ENCODE measurements around the gene SNRPA. TPM values are rescaled to one million over a fixed set of nuclear protein-coding genes. Genes with fewer than 3 reads are reported as not detected.

SNRPA gene
- total and polyA plus RNA-seq, 7 donors, result 19.2 to 76.1 (median 52.3) TPM

DNA sequence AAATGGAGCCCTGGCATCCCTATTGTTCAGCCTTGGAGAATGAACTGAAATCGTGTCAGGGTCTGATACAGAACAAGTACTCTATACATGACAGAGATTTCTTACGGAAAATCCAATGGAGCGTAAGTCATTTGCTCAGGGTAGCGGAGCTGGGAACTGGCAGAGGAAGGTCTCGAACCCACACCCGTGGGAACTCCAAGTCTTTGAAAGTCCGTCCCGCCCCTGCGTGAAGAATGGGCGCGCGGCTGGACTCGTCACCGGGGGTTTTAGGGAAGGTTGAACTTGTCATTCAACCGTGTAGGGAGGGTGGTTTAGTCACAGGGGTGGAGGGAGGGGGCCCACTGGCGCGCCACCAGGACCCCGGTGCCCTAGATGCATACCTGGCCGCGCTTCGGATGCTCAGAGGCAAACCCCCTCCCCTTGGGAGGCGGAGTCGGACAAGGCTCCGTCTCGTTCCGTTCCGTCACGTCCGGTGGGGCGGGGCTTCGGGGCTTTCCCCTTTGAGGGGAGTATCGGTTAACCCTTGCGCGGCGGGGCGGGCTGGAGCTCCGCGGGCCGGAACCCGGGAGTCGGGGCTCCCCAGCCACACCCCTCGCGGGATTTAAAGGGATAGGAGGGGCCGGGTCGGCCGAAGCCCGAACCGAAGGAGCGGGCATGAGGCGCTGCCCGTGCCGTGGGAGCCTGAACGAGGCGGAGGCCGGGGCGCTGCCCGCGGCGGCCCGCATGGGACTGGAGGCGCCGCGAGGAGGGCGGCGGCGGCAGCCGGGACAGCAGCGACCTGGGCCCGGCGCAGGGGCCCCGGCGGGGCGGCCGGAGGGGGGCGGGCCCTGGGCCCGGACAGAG is 34.3 kb upstream of the SNRPA start, which contains the start of the genes COQ8B and ITPKC:
COQ8B (minus strand) TSS at position 405 of the 843 bp plus-strand sequence. CDS start 2,254 bp downstream, outside the sequence.
ITPKC (plus strand) TSS at position 631 of the 843 bp plus-strand sequence; CDS start at position 655, 24 bp downstream.
- intact Hi-C loops (cut with DNase I), result loop anchor here (2.0 to 10.0 kb wide), 3 partner anchors 82 to 1312 kb away; partner anchors contain the start of genes EGLN2, SERTAD3 and ZFP36
- Histone ChIP-seq H3K36me3 (peaks cover 0 to 16% (median 0%) of the 10 kb centered on the region in 4 donors), H3K9me3 (no peaks in the 10 kb centered on the region), H3K4me1 (peaks cover 0 to 68% (median 55%) of the 10 kb centered on the region in 4 donors), H3K27ac (peak within 1 kb of the TSS; percentile 95 to 99 (median 98)), H3K27me3 (no peaks in the 10 kb centered on the region), H3K4me3 (peak within 1 kb of the TSS; percentile 74 to 92 (median 82))
- peak; percentile 100 for DNase-seq
- 1% methylated on average over 76 of the region's 76 CpGs for WGBS, 2 donors
- TF ChIP-seq, protein P1, sequence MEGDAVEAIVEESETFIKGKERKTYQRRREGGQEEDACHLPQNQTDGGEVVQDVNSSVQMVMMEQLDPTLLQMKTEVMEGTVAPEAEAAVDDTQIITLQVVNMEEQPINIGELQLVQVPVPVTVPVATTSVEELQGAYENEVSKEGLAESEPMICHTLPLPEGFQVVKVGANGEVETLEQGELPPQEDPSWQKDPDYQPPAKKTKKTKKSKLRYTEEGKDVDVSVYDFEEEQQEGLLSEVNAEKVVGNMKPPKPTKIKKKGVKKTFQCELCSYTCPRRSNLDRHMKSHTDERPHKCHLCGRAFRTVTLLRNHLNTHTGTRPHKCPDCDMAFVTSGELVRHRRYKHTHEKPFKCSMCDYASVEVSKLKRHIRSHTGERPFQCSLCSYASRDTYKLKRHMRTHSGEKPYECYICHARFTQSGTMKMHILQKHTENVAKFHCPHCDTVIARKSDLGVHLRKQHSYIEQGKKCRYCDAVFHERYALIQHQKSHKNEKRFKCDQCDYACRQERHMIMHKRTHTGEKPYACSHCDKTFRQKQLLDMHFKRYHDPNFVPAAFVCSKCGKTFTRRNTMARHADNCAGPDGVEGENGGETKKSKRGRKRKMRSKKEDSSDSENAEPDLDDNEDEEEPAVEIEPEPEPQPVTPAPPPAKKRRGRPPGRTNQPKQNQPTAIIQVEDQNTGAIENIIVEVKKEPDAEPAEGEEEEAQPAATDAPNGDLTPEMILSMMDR (IDR thresholded peaks at IDR 0.05), result peak in 1 of 4 experiments; percentile 32
- TF ChIP-seq EP300 (IDR thresholded peaks at IDR 0.05), result peak in 1 of 4 donors; percentile 74
- TF ChIP-seq POLR2A (IDR thresholded peaks at IDR 0.05), result peak; percentile 85 to 91
- TF ChIP-seq POLR2AphosphoS5 (IDR thresholded peaks at IDR 0.05), result peak; percentile 90 to 96 (median 92)

DNA sequence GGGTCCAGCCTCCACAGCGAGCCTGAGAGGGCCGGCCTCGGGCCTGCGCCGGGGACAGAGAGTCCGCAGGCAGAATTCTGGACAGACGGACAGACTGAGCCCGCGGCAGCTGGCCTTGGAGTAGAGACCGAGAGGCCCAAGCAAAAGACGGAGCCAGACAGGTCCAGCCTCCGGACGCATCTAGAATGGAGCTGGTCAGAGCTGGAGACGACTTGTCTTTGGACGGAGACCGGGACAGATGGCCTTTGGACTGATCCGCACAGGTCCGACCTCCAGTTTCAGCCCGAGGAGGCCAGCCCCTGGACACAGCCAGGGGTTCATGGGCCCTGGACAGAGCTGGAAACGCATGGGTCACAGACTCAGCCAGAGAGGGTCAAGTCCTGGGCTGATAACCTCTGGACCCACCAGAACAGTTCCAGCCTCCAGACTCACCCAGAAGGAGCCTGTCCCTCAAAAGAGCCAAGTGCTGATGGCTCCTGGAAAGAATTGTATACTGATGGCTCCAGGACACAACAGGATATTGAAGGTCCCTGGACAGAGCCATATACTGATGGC is 33.6 kb upstream of the SNRPA start:
- Histone ChIP-seq H3K27ac (peak overlapping the region; percentile 95 to 99 (median 98)), H3K36me3 (peaks cover 0 to 17% (median 0%) of the 10 kb centered on the region in 4 donors), H3K9me3 (no peaks in the 10 kb centered on the region), H3K27me3 (no peaks in the 10 kb centered on the region), H3K4me3 (peak overlapping the region; percentile 74 to 92 (median 82)), H3K4me1 (peaks cover 0 to 75% (median 62%) of the 10 kb centered on the region in 4 donors)
- TF ChIP-seq POLR2A (IDR thresholded peaks at IDR 0.05), result no peak
- TF ChIP-seq EP300 (IDR thresholded peaks at IDR 0.05), result no peak
- TF ChIP-seq POLR2AphosphoS5 (IDR thresholded peaks at IDR 0.05), result no peak
- TF ChIP-seq, protein P1 (IDR thresholded peaks at IDR 0.05), result no peak
- WGBS, 2 donors, result 1 to 3% methylated on average over 20 of the region's 20 CpGs
- intact Hi-C loops (cut with DNase I), result loop anchor here (2.0 to 10.0 kb wide), 3 partner anchors 81 to 1313 kb away; partner anchors contain the start of genes EGLN2, SERTAD3 and ZFP36
- peak; percentile 80 for DNase-seq

DNA sequence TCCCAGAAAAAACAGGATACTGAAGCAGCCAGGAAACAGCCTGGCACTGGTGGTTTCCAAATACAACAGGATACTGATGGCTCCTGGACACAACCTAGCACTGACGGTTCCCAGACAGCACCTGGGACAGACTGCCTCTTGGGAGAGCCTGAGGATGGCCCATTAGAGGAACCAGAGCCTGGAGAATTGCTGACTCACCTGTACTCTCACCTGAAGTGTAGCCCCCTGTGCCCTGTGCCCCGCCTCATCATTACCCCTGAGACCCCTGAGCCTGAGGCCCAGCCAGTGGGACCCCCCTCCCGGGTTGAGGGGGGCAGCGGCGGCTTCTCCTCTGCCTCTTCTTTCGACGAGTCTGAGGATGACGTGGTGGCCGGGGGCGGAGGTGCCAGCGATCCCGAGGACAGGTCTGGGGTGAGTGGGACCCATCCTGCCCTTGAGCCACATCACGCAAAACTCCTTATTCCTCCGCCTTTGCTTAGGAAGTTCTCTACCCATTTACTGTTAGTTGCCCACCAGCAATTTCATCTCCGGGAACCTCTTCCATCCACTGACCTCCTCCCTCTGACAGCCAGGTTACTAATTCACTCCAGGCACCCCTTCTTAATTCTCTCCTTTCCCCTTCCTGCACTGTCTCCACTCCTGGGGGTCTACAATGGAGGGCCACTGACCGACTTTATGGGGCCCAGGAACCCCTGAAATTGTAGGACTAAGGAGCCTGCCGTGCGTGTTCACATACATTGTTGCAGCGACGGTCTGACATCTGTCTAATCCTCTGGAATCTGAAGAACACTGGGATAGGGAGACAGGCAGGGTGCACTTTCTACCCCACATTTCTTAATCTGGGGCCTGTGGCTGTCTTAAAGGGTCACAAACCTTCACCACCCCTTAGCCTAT is 32.9 kb upstream of the SNRPA start:
- 11 to 53% methylated on average over 20 of the region's 20 CpGs for WGBS, 2 donors
- peaks cover 0 to 16% (median 0%) of the 10 kb centered on the region in 4 donors for H3K36me3 ChIP-seq
- peak overlapping the region; percentile 74 to 92 (median 82) for H3K4me3 ChIP-seq
- peaks cover 0 to 79% (median 67%) of the 10 kb centered on the region in 4 donors for H3K4me1 ChIP-seq
- no peak for DNase-seq
- H3K27me3 ChIP-seq, result no peaks in the 10 kb centered on the region
- no peaks in the 10 kb centered on the region for H3K9me3 ChIP-seq
- TF ChIP-seq POLR2AphosphoS5 (IDR thresholded peaks at IDR 0.05) (no peak), POLR2A (IDR thresholded peaks at IDR 0.05) (no peak), EP300 (IDR thresholded peaks at IDR 0.05) (no peak)
- TF ChIP-seq, protein P1 (IDR thresholded peaks at IDR 0.05), result no peak
- intact Hi-C loops (cut with DNase I), result loop anchor here (1.0 to 10.0 kb wide), 4 partner anchors 32 to 1313 kb away; partner anchors contain the start of genes ACTMAP, EGLN2, SERTAD3 and ZFP36
- H3K27ac ChIP-seq, result peak overlapping the region; percentile 95 to 99 (median 98)
